Sigmoid colon (tissue), 4 donors: ENCODE measurements around the gene PNLIPRP2.

Experiments used
- CTCF ChIP-seq, 4 experiments: fragments of 450-650 bp in 3 of 4; fragments of 200-600 bp in 1 of 4; IDR thresholded peaks; one replicate each; pipeline ENCODE4 v1.5.1; 2016 to 2019; ENCODE audit warnings: antibody characterized with exemption in 4 of 4, mild to moderate bottlenecking in 3 of 4, moderate library complexity in 2 of 4
- EP300 ChIP-seq, 4 donors: sonication (generic); formaldehyde crosslinking; IDR thresholded peaks; one replicate each; pipeline ENCODE4 v1.6.1; 2017; ENCODE audit warnings: antibody characterized with exemption in 4 of 4
- POLR2A ChIP-seq, 2 donors: fragments of 450-650 bp; IDR thresholded peaks; one replicate each; pipeline ENCODE4 v1.6.1; 2016; ENCODE audit warnings: antibody characterized with exemption in 2 of 2, mild to moderate bottlenecking in 2 of 2, moderate library complexity in 2 of 2

- TF ChIP-seq POLR2A (IDR thresholded peaks at IDR 0.05) = no peak
- TF ChIP-seq EP300 (IDR thresholded peaks at IDR 0.05) = no peak
- no peak for TF ChIP-seq CTCF (IDR thresholded peaks at IDR 0.05)
These were observed 46.0 kb upstream of the PNLIPRP2 start for GRCh38 chr10:116574797-116575196.
